GM12801 (cell line): ENCODE data around the gene TEAD1.

Experiments
- CTCF ChIP-seq: IDR thresholded peaks from one replicate; pipeline ENCODE4 v1.5.1; 2011; ENCODE audit warnings: control low read depth; ENCODE audit not compliant: insufficient read length; ENCODE audit errors: extremely low read depth

TEAD1 gene

GRCh38 chr11:12808519-12808918 lies 134.3 kb downstream of the TEAD1 start:
- no peak for TF ChIP-seq CTCF

- no peak for TF ChIP-seq CTCF
These were observed 135.1 kb downstream of the TEAD1 start for GRCh38 chr11:12809364-12809763.

- TF ChIP-seq CTCF = no peak
These were observed 135.8 kb downstream of the TEAD1 start for GRCh38 chr11:12809864-12810567.

GRCh38 chr11:12810568-12810894 lies 136.3 kb downstream of the TEAD1 start:
- no peak for TF ChIP-seq CTCF

- TF ChIP-seq CTCF = no peak
These were observed 137.6 kb downstream of the TEAD1 start for GRCh38 chr11:12811861-12812260.

GRCh38 chr11:12812849-12813248 lies 138.6 kb downstream of the TEAD1 start:
- no peak for TF ChIP-seq CTCF

- TF ChIP-seq CTCF = no peak
These were observed 139.4 kb downstream of the TEAD1 start for GRCh38 chr11:12813371-12814225.
